Heart right ventricle (tissue), 16 donors: ENCODE results near the gene GMEB2. TPM values are rescaled to one million over a fixed set of nuclear protein-coding genes. Genes with fewer than 3 reads are reported as not detected.
"Not testable (repeated sequence)": the region's sequence is repeated elsewhere in the genome, so short reads cannot be mapped to it uniquely, and the experiment has no call there.

Source experiments
- ATAC-seq, 8 donors: fragments of 200-7000 bp; cut with Tn5 transposase; one replicate each; pipeline ENCODE4 v1.9.1; 2020; ENCODE audit warnings: mild to moderate bottlenecking in 8 of 8, moderate library complexity in 8 of 8, moderate number of reproducible peaks in 1 of 8
- DNase-seq, 2 donors: peaks; one replicate each; pipeline ENCODE4 v3.0.0-alpha.2; 2020
- H3K27ac ChIP-seq, 10 donors: fragments of 200-600 bp; sonication (generic) in 2 of 10; one replicate each; pipeline versions ENCODE4 v1.5.0 to v1.8.0; 2020 to 2022; ENCODE audit warnings: mild to moderate bottlenecking in 3 of 10
- H3K27me3 ChIP-seq, 7 donors: fragments of 200-600 bp; one replicate each; pipeline ENCODE4 v1.8.0; 2021 to 2022; ENCODE audit warnings: mild to moderate bottlenecking in 2 of 7
- H3K36me3 ChIP-seq, 9 donors: fragments of 200-600 bp; sonication (generic) in 1 of 9; one replicate each; pipeline versions ENCODE4 v1.5.0 to v1.8.0; 2020 to 2022; ENCODE audit warnings: mild to moderate bottlenecking in 2 of 9
- H3K4me1 ChIP-seq, 9 donors: fragments of 200-600 bp; sonication (generic) in 1 of 9; one replicate each; pipeline versions ENCODE4 v1.5.0 to v1.8.0; 2020 to 2022; ENCODE audit warnings: mild to moderate bottlenecking in 4 of 9
- H3K4me3 ChIP-seq, 10 donors: fragments of 200-600 bp; sonication (generic) in 2 of 10; one replicate each; pipeline versions ENCODE4 v1.5.0 to v1.8.0; 2020 to 2022; ENCODE audit warnings: mild to moderate bottlenecking in 7 of 10, moderate library complexity in 2 of 10
- H3K9me3 ChIP-seq, 11 donors: fragments of 200-600 bp in 10 of 11; sonication (generic) in 2 of 11; one replicate each; pipeline versions ENCODE4 v1.5.0 to v1.8.0; 2013 to 2022; ENCODE audit warnings: mild to moderate bottlenecking in 2 of 11, control low read depth in 1 of 11, moderate library complexity in 1 of 11
- CTCF ChIP-seq, 9 donors: fragments of 200-600 bp; sonication (generic) in 2 of 9; IDR thresholded peaks; one replicate each; pipeline versions ENCODE4 v1.5.0 to v1.8.0; 2021 to 2022; ENCODE audit warnings: antibody characterized with exemption in 9 of 9, mild to moderate bottlenecking in 5 of 9, moderate library complexity in 1 of 9
- WGBS, 2 donors: extraction: QIAGEN DNeasy Blood & Tissue Kit; methylation state at CpG; one replicate each; pipeline ENCODE4 v1.1.7; 2013; ENCODE audit warnings: inconsistent platforms in 1 of 2; 5-methylcytosine and 5-hydroxymethylcytosine counted together
- intact Hi-C, 10 donors: fragments of 100-400 bp; cut with DNase I; formaldehyde crosslinking; loops; one replicate each; pipeline versions ENCODE4 v1.11.1 to v1.14.2; 2022
- polyA plus RNA-seq, 2 donors: library from polyadenylated mRNA; stranded (reverse); fragments of 200-250 nt; gene quantifications; one replicate each; pipeline ENCODE4 v1.2.3, GENCODE V29; 2013
- total RNA-seq, 10 donors: library from RNA; stranded (reverse); fragmentation: NEBNext Ultra II Directional in 3 of 10; extraction: Animal tissue kit (Norgen Biotek cat#: 25700) in 3 of 10; gene quantifications; one replicate each; pipeline versions ENCODE4 v1.2.1 to v1.2.4, GENCODE V29; 2021 to 2023
- donor health status: Arrhythmogenic right ventricular cardiomyopathy.
- donor health status: ischemic (EF 13 %, LVEDD 7.1; RV severe dilation, severe dysfunction).
- donor health status: healthy with polysubstance abuse.
- donor health status: DM: no; HTN: yes; CAD: no.
- donor health status: DM: no; HTN: no; CAD: no.
- donor health status: ischemic (EF 25% LVEDD 6.9; RV normal size, moderate dysfunction).
- donor health status: ischemic (EF 25% LVEDD 5.7; RV mildly dilated, moderate dysfunction).
- donor health status: healthy.
- donor health status: DM: yes; HTN: yes; CAD: no.
- donor health status: Ischemic cardiomyopathy.
- donor health status: ischemic (EF 35%, LVEDD 5.7; RV mildly dilated, moderate dysfunction).
- donor health status: nonischemic (EF 11% LVEDD 7.7; RV severe dilation, severe dysfunction).
- donor health status: DM: yes; HTN: yes; CAD: no.
- donor health status: PGD.
- donor health status: ischemic (EF 29% LVEDD 5.4; RV normal size, mild dysfunction).
- donor health status: nonischemic (EF 23%, LVEDD 6.1; RV moderate dilation, normal function).

GMEB2 gene
- total and polyA plus RNA-seq, 12 donors = 4.9 to 8.2 (median 5.9) TPM

- intact Hi-C loops = no loop called here
- Histone ChIP-seq H3K27ac (no peak overlapping the region), H3K9me3 (no peaks in the 10 kb centered on the region), H3K27me3 (peaks cover 0 to 16% (median 0%) of the 10 kb centered on the region in 7 donors), H3K4me1 (peaks cover 0 to 1% (median 0%) of the 10 kb centered on the region in 9 donors), H3K36me3 (peaks cover 6 to 89% (median 57%) of the 10 kb centered on the region in 9 donors), H3K4me3 (no peak overlapping the region)
- DNase-seq (no peak), ATAC-seq (no peak)
- 89 to 94% methylated on average over 36 of the region's 36 CpGs for WGBS, 2 donors
- TF ChIP-seq CTCF (IDR thresholded peaks at IDR 0.05) = no peak
Measured at GRCh38 chr20:63561624-63562396, 65.1 kb downstream of the GMEB2 start.

- Histone ChIP-seq H3K27me3 (peaks cover 0 to 15% (median 0%) of the 10 kb centered on the region in 7 donors), H3K36me3 (peaks cover 6 to 82% (median 55%) of the 10 kb centered on the region in 9 donors), H3K27ac (no peak overlapping the region), H3K4me3 (no peak overlapping the region), H3K9me3 (no peaks in the 10 kb centered on the region), H3K4me1 (no peaks in the 10 kb centered on the region)
- no peak for ATAC-seq
- 94% methylated on average over 26 of the region's 26 CpGs for WGBS, 2 donors
- intact Hi-C loops = no loop called here
- no peak for DNase-seq
- TF ChIP-seq CTCF (IDR thresholded peaks at IDR 0.05) = no peak
Measured at GRCh38 chr20:63560856-63561609, 65.9 kb downstream of the GMEB2 start.

DNA sequence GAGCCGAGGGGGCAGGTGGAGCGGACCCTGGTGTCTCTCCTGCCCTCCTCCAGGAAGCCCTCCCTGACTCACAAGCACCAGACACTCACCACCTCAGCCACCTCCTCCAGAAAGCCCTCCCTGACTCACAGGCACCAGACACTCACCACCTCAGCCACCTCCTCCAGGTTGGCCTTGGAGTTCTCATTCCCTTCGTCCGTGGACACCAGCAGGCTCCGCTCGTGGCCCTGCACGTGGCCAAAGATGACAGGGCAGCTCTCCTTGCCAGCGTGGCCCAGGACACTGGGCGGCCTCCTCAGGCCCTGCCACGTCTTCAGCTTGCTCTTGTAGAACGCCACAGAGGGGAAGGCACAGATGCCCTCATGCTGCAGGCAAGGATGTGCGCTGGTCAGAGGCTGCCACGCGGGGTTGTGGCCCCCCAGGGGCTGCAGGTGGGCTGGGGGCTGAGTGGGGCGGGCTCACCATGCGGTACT, 66.5 kb downstream of the GMEB2 start:
- DNase-seq (no peak), ATAC-seq (no peak)
- Histone ChIP-seq H3K36me3 (peaks cover 6 to 76% (median 51%) of the 10 kb centered on the region in 9 donors), H3K4me1 (no peaks in the 10 kb centered on the region), H3K4me3 (no peak overlapping the region), H3K27me3 (peaks cover 0 to 9% (median 0%) of the 10 kb centered on the region in 7 donors), H3K9me3 (no peaks in the 10 kb centered on the region), H3K27ac (no peak overlapping the region)
- intact Hi-C loops = no loop called here
- 96 to 97% methylated on average over 16 of the region's 16 CpGs for WGBS, 2 donors
- TF ChIP-seq CTCF (IDR thresholded peaks at IDR 0.05) = no peak

DNA sequence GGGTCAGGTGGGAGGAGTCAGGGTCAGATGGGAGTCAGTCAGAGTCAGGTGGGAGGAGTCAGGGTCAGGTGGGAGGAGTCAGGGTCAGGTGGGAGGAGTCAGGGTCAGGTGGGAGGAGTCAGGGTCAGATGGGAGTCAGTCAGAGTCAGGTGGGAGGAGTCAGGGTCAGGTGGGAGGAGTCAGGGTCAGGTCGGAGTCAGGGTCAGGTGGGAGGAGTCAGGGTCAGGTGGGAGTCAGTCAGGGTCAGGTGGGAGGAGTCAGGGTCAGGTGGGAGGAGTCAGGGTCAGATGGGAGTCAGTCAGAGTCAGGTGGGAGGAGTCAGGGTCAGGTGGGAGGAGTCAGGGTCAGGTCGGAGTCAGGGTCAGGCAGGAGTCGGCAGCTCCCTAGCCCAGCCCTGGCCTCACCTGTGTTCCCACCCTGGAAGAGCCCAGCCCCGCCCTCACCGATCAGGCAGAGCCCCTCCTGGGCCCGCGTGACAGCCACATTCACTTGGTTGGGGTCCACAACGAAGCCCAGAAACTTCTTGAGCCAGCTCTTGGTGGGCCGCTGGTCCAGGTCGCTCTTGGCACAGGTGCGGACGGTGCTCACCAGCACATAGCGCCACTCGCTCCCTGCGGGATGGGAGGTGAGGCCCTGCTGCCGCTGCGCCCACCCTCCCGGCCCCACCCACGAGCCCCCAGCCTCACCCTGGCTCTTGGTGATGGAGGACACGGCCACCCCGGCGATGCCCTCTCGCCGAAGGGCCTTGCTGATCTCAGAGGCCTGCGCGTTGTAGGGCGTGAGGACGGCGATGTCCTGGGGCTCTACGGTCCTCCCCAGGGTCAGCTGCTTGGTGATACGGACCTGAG, 67.2 kb downstream of the GMEB2 start:
- intact Hi-C loops, H3K4me1 ChIP-seq, H3K9me3 ChIP-seq, ATAC-seq, H3K4me3 ChIP-seq, H3K27me3 ChIP-seq, H3K27ac ChIP-seq, DNase-seq: not testable (repeated sequence)
- WGBS, 2 donors = 94 to 95% methylated on average over 30 to 31 of the region's 31 CpGs
- peaks cover 6 to 69% (median 47%) of the 10 kb centered on the region in 9 donors for H3K36me3 ChIP-seq
